NAMALWA (cell line): Measurements from ENCODE around the gene CPNE7.

Source experiments
- DNase-seq: peaks from one replicate; pipeline ENCODE4 v3.0.0-alpha.2; 2015; ENCODE audit warnings: low spot score

Gene CPNE7

DNA sequence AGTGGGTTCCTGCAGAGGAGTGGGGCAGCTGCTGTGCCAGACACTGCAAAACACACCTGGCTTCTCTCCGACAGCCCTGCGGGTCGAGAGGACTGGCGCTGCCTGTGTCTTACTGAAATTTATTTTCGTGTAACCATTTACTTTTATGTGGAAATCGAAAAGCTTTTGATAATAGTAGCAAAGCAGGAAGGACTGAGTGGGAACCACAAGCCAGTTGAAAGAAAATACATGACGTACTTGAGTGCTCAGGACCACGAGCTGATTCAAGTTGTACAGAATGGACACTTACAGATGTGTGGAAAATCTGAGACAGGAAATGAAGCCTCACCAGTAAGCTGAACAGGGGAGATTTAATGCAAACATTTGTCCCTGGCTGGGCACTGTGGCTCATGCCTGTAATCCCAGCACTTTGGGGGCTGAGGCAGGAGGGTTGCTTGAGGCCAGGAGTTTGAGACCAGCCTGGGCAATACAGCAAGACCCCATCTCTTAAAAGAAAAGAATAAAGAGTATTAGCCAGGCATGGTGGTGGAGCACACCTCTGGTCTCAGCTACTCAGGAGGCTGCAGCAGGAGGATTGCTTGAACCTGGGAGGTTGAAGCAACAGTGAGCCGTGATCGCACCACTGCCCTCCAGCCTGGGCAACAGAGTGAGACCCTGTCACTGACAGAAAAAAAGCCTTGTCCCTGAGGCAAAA, 26.4 kb upstream of the CPNE7 start:
- no peak for DNase-seq

DNA sequence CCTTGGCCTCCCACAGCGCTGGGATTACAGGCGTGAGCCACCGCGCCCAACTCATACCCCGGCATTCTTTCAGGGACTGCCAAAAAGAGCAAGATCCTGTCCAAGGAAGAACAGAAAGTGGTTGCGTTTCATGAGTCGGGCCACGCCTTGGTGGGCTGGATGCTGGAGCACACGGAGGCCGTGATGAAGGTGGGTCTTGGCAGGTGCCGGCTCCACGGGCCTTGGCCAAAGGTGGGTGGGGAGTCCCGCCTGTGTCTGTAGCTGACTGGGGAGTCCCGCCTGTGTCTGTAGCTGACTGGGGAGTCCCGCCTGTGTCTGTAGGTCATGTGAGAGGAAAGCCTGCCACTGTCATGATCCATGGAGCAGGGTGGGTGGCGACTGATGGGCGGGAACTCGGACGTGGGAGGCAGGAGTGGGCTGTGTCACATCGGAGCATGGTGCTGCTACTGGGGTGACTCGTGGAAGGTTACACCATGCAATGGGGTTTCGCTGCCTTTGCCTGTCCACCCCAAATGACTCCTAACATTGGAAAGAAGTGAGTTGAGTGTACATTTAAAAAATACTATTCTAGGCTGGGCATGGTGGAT, 25.0 kb upstream of the CPNE7 start:
- no peak for DNase-seq

DNA sequence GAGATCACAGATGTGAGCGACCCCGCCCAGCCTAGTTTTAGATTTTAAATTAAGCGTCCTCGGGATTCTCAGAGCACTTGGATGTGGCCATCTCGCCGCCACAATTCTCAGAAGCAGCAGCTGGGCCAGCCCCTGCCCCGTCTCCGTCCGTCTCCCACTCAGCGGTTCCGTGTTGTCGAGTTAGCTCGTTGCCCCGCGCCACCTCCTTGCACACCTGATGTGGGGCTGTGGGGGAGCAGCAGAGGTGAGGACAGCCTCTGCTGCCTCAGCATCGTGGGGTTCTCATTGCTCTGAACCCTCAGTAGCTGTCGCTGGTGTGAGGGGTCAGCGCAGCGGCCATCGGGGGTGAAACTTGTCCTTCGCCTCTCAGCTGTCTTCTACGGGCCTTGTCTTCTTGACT, 23.2 kb upstream of the CPNE7 start:
- no peak for DNase-seq

DNA sequence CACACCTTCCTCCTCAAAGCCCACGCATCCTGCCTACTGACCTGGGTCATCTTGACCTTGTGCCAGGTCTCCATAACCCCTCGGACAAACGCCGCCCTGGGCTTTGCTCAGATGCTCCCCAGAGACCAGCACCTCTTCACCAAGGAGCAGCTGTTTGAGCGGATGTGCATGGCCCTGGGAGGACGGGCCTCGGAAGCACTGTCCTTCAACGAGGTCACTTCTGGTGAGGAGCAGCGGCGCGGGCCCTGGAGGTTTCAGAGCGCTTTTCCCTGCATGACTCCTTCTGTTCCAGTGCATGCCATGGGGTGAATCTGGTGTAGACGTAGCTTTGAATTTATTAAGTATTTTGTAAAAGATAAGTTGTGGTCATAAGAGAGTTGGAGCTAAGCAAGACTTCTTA, 22.6 kb upstream of the CPNE7 start:
- DNase-seq, result no peak

DNA sequence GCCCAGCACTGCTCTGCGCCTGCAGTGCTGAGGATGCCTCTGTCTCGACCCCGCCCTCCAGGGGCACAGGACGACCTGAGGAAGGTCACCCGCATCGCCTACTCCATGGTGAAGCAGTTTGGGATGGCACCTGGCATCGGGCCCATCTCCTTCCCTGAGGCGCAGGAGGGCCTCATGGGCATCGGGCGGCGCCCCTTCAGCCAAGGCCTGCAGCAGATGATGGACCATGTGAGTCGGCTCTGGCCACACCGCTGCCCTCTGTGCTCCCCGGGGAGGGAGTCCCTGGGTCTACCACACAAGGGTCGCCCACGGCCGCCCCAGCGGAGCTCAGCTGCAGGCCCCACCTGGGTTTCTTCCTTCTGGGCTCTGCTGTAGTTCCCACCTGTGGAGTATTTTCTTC, 21.8 kb upstream of the CPNE7 start:
- no peak for DNase-seq

DNA sequence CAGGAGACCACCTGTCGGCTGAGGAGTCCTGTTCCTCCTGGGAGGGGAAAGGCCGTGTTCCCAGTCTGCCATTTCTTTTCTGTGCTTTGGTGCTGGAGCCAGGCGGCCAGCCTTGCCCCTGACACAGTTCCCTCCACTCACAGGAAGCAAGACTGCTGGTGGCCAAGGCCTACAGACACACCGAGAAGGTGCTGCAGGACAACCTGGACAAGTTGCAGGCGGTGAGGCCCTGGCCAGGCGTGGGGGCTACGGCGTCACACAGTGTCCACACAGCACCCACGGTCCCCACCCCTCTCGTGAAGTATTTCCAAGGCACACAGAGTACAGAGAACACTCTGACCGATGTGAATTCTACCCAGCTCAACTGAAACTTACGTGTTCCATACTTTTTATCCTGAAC, 21.2 kb upstream of the CPNE7 start:
- DNase-seq, result no peak

DNA sequence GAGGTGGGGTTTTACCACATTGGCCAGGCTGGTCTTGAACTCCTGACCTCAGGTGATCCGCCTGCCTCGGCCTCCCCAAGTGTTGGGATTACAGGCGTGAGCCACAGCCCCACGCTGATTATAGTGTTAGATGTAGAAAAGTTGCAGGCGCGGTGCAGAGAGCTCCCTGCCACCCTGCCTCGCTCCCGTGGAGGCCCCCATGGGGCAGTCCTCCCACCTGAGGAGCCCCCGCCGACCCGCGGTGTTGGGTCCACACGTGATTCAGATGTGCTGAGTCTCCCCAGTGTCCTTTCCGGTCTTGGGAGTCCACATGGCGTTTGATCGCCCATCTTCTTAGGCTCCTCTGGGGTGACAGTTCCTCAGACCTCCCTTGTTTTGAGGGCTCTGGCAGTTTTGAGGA, 20.3 kb upstream of the CPNE7 start:
- no peak for DNase-seq

DNA sequence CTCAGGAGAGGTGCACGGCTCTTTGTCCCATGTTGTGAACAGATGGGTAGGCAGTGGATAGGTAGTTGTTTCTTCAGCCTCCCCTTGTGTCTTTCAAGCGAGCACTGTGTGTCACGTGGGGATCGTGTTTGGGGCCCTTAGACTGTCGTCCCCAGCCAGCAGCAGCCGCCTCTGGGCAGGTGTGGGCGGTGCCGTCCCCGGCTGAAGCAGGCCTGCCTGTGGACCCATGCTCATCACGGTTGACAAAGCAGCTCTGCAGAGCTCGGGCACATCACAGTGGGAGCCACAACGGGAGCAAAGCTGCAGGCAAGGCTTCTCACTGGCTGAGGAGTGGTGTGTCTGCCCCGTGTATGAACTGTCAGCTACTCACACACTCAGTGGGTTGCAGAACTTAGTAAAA, 19.8 kb upstream of the CPNE7 start:
- DNase-seq, result no peak

DNA sequence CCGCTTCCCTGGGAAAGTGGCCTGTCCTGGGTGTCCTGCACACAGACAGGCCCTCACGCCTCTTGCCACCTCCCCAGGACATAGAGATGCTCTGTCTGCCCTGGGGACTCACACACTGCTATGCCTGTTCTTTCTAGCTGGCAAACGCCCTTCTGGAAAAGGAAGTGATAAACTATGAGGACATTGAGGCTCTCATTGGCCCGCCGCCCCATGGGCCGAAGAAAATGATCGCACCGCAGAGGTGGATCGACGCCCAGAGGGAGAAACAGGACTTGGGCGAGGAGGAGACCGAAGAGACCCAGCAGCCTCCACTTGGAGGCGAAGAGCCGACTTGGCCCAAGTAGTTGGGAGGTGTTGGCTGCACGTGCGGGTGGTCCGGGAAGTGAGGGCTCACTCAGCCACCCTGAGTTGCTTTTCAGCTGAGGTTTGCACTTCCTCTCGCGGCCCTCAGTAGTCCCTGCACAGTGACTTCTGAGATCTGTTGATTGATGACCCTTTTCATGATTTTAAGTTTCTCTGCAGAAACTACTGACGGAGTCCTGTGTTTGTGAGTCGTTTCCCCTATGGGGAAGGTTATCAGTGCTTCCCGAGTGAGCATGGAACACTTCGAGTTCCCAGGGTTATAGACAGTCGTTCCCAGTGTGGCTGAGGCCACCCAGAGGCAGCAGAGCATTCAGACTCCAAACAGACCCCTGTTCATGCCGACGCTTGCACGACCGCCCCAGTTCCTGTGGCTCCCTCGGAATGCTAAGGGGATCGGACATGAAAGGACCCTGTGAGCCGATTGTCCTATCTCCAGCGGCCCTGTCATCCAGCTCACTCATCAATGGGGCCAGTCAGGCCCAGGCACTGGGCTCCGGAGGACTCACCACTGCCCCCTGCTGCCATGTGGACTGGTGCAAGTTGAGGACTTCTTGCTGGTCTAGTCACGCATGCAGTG, 18.5 kb upstream of the CPNE7 start:
- DNase-seq, result peak; percentile 86

DNA sequence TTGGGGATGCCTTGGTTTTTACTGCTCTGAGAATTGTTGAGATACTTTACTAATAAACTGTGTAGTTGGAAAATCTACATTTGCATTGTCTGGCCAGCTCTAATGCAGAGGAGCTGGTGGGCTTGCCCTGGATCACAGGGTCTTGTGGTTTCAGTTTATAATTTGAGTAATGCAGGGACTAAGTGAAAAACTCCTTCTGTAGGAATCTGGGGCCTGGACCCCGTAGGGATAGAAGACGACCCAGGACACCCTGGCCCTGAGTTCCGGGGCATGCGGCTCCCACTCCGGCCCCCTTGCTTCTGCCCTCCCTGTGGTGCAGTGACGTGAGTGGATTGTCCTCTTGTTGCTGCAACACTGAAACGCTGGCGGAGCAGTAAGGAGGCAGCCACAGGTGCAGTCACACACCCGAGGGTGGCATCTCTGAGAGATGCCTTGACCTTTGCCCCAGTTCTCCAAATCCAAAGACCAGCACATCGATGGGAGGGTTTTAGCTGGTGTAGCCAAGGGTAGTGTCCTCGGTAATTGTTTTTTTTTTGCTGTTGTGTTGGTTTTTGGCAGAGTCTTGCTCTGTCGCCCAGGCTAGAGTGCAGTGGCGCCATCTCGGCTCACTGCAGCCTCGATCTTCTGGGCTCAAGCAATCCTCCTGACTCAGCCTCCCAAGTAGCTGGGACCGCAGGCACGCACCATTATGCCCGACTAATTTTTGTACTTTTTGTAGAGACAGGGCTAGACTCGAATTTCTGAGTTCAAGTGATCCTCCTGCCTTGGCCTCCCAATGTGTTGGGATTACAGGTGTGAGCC, 17.7 kb upstream of the CPNE7 start:
- no peak for DNase-seq

DNA sequence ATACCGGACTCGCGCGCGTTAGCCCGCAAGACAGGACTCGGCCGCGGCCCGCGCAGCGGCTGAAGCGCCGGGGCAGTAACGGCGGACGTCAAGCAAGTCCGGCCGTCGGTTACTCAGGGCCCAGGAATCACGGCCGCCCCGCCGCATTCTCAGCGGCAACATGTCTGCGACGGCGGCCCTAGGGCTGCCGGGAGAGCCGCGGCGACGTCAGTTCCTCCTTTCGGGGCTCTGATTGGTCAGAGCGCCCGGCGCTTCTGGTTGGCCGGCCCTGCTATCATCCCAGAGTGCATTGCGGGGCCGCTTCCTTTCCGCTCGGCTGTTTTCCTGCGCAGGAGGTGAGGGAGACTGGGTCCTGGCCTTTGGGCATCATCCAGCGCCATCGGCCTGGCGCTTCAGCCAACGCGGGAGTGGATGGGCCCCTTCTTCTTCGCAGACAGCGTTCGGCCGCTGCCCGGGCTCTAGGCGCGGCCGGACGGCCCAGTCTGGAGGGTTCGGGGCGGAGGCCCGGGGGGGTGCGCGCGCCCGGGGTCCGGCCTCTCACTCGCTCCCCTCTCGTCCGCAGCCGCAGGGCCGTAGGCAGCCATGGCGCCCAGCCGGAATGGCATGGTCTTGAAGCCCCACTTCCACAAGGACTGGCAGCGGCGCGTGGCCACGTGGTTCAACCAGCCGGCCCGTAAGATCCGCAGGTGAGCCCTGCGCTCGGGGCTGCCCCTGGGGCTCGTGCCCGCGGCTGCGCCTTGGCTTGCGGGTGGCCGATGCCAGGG, 15.0 kb upstream of the CPNE7 start, which contains the start of gene RPL13:
Gene RPL13, plus strand, starts transcription at position 305 of the 764 bp plus-strand sequence. Its CDS starts 278 bp downstream, at position 583.
- peak; percentile 96 for DNase-seq

DNA sequence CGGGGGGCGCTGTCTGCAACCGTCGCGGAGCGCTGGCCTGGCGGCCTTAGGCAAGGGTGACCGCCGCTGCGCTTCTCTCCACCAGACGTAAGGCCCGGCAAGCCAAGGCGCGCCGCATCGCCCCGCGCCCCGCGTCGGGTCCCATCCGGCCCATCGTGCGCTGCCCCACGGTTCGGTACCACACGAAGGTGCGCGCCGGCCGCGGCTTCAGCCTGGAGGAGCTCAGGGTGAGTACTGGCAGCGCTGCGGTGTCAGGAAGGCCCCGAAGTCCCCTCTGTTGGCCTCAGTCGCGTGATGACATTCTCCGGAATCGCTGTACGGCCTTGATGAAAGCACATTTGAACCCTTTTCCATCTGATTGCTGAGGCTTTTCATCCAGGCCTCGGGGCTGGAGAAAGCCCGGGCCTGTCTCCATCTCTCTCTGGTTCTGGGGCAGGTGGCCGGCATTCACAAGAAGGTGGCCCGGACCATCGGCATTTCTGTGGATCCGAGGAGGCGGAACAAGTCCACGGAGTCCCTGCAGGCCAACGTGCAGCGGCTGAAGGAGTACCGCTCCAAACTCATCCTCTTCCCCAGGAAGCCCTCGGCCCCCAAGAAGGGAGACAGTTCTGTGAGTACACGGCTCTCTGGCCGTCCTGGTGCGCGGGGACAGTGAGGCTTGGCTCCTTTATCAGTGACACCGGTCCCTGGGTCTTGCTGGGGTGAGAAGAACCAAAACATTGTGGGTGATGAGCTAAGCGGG, 14.2 kb upstream of the CPNE7 start:
- no peak for DNase-seq

DNA sequence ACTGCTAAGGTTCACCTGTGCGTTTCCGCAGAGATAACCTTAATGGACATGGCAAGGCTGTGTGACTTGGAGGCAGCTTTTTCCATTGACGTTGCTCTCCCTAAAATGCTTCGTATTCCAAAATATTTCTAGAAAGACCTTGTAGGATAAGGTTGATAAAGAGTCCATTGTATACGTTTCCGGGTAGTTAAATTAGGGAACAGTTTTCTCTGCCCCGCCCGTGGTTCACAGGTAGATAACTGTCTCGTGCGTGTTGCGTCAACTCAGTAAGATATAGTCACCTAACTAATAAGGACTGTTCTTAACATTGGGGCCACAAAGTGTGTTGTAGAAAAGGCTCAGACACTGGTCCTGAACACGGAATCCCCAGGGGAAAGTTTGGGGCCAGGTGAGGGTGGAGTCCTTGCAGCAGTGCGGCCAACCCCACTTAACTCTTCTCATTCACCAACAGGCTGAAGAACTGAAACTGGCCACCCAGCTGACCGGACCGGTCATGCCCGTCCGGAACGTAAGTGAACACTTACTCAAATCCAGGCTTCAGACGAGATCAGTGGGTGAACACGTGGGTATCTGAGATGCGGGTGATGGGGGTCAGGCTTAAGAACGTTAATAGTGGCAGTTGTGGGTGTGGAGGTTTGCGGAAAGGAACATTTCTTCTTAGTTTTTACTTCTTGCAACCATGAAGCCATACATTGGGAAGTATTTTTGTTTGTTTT, 13.5 kb upstream of the CPNE7 start:
- DNase-seq, result no peak

DNA sequence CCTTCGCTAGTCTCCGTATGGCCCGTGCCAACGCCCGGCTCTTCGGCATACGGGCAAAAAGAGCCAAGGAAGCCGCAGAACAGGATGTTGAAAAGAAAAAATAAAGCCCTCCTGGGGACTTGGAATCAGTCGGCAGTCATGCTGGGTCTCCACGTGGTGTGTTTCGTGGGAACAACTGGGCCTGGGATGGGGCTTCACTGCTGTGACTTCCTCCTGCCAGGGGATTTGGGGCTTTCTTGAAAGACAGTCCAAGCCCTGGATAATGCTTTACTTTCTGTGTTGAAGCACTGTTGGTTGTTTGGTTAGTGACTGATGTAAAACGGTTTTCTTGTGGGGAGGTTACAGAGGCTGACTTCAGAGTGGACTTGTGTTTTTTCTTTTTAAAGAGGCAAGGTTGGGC, 12.6 kb upstream of the CPNE7 start:
- DNase-seq, result no peak

DNA sequence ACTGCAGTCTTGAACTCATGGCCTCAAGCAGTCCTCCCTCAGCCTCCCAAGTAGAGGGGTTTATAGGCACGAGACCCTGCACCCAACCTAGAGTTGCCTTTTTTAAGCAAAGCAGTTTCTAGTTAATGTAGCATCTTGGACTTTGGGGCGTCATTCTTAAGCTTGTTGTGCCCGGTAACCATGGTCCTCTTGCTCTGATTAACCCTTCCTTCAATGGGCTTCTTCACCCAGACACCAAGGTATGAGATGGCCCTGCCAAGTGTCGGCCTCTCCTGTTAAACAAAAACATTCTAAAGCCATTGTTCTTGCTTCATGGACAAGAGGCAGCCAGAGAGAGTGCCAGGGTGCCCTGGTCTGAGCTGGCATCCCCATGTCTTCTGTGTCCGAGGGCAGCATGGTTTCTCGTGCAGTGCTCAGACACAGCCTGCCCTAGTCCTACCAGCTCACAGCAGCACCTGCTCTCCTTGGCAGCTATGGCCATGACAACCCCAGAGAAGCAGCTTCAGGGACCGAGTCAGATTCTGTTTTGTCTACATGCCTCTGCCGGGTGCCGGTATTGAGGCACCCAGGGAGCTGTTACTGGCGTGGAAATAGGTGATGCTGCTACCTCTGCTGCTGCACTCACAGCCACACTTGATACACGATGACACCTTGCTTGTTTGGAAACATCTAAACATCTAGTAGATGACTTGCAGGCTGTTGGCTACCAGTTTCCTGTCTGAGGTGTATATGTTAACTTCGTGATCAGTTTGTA, 11.7 kb upstream of the CPNE7 start:
- no peak for DNase-seq

DNA sequence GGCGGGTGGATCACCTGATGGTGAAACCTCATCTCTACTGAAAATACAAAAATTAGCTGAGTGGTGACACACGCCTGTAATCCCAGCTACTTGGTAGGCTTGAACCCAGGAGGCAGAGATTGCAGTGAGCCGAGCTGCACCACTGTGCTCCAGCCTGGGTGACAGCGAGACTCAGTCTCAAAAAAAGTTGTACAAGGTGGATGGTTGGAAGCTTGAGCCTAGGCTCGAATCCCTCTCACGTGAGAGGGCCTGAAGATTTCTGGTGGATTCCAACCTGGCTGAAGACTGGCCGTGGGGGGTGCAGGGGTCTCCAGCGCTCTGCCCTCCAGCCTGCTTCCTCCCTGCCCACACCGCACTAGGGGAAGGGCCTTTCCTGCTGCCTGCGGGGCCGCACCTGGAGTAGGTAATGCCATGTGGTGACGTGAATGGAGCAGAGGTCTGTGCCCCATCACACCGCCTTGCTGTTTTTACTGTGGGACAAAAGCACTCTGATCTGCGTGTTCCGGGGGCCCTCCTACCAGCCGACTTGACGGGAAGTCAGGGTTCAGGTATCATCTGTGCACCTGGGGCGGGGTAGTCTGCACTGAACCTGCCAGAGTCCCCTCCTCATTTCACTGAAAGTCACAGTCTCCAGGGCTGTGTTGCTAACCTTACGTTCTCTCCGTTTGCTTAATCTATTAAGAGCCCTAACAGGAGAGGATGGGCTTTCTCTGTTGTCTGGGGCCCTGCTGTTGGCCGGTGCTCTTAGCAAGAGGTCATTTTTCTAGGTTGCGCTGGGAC, 10.9 kb upstream of the CPNE7 start:
- peak; percentile 46 for DNase-seq

DNA sequence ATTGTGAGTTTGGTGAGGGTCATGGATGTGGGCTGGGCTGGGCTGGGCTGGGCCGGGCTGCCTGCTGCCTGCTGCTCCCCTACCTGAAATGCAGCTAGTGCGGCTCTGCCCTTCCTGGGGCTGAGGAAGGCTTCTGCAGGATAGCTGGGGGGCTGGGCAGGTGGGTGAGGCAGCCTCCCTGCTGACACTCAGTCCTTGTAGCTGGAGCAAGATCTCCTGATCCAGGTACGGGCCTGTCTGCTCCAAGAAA, 10.4 kb upstream of the CPNE7 start:
- DNase-seq, result no peak

DNA sequence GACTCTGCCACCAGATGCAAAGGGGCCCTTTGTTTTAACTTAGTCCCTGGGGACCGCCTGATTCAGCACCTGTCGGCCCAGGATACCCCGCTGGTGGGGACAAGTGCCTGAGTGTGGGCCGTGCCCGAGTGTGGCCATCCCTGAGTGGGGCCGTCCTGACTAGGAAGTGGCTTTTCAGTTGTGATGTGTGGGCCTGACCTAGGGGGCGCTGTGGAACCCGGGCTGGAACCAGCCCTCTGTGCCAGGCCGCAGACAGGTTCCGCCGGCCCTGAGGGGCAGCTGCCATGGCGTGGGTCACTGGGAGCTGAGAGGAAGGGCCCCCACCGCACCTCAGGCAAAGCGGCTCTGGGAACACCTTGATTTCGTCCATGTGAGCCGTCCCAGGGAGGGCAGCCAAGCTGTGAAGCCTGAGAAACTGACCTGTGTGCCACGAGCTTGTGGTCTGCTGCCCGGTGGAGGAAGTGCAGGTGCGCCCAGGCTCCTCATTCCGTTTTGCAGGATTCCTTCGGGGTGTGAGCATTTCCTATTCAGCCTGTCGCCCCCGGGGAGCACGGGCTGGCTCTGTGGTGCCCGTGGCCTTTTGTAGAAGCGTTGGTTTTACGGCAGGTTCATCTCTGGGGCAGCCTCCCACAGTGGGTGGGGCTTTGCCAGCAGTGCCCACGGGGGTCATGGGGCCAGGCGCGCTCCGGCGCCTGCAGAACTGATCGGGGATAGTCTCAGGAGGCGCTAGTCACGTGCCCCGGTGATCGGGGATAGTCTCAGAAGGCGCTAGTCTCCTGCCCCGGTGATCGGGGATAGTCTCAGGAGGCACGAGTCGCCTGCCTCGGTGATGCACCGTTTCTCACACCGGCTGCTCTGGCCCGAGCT, 9.8 kb upstream of the CPNE7 start:
- peak; percentile 68 for DNase-seq
